ENCODE results near the gene HAUS3.
"Not testable (repeated sequence)": the region's sequence is repeated elsewhere in the genome, so short reads cannot be mapped to it uniquely, and the experiment has no call there.

Gene HAUS3

DNA sequence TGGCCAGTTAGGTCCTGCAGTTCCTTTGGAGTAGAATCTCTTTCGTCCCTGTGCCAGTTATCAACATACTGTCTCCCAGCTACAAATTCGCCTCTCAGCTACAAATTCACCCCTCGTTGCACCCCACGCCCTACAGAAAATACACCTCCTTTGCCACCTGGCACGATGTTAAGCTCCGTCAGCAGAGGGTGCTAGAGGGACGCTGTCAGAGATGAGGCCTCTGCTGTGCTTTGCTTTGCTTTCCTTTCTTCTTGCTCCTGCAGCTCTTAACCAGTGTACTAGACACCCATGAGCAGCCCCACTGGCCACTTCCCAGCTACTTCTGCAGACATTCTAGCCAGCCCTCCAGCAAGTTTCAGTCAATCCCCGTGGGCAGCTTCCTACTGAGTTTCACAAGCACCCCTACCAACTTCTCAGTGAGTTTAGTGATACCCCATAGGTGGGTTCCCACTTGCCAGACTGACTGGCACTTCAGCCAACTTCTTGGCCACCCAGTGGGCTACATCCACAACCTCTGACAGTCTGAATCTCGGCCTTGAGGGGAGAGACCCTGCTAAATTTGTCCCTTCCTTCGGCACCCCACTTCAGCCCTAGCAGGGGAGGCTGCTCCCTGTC is 21.8 kb downstream of the HAUS3 start:
- peak; percentile 86 for DNase-seq (ENCODE audit: low spot score)

DNA sequence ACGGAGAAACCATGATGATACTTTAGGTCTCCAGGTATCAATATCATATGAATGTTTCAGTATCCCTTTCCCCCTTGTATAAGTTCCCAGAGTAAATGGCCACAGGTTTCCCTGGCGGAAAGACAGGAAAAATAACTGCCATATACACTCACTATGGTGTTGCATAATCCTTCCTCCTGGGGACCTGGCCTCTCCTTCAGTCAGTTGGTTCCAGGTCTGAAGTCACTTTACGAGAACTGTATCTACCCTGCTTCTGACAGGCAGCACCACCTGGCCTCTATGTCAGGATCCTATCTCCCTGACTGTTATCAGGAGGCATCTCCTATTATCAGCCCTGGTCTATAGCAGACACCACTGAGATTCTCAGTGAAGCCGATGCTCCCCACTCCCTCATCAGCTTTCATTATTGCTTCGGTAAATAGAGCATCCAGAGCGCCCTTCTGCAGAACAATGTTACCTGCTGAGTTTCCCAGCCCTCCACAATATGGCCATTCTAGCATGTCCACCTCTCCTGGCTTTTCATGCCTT is 22.6 kb downstream of the HAUS3 start:
- DNase-seq (ENCODE audit: low spot score) = no peak

DNA sequence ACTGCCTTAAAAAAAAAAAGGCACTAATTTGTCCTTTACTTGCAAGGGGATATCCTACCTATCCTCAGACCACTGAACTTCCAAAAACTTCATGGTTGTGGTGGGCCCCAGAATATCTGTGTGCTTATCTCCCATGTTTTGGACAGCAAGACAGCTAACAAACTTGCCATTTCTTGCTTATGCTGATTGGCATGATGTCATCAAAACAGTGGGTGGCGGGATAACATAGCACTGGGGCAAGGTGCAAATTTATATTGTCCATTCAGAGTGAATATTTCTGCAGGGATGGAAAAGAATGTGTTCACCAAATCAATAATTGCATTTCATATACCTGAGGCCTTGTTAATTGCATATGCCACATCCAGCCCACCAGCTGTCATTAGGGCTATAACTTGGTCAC is 23.5 kb downstream of the HAUS3 start:
- no peak for DNase-seq (ENCODE audit: low spot score)

DNA sequence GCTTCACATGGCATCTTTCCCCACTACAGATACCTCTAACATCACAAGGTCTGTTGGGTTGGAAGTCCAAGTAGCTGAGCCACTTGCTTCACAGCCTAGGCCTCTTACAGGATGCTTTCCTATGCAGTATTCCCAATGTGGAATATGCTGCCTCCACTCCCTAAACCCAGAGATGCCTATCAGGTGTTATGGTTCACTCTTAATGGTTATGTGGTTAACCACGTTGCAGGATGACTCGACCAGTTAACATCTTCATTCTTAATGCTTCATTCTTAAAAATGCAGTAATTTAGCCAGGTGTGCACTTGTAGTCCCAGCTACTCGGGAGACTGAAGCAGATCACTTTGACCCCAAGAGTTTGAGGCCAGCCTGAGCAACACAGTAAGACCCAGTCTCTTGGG is 24.2 kb downstream of the HAUS3 start:
- no peak for DNase-seq (ENCODE audit: low spot score)

GRCh38 chr4:2212831-2213230 is 29.1 kb downstream of the HAUS3 start:
- no peak for DNase-seq (ENCODE audit: low spot score)

DNA sequence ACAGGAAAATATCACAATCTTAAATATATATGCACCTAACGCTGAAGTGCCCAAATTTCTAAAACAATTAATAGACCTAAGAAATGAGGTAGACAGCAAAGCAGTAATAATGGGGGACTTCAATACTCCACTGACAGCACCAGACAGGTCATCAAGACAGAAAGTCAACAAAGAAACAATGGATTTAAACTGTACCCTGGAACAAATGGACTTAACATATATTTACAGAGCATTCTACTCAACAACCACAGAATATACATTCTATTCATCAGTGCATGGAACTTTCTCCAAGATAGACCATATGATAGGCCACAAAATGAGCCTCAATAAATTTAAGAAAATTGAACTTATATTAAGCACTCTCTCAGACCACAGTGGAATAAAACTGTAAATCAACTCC is 39.1 kb downstream of the HAUS3 start:
- not testable (repeated sequence) for DNase-seq (ENCODE audit: low spot score)

DNA sequence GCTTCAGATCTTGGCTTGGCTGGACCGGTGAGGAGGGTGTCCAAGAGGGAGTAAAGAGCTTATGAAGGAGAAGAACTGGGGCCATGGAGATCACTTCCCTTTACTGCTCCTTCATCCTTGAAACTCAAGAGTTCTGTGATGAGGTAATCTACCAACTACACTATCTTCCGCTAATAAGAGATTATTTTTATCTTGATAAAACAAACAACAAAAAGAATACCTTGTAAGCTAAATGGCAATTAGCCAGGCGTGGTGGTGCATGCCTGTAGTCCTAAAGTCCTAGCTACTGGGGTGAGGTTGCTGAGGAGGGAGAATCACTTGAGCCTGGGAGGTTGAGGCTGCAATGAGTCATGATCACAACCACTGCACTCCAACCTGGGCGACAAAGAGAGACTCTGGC is 47.4 kb downstream of the HAUS3 start:
- no peak for DNase-seq (ENCODE audit: low spot score)

DNA sequence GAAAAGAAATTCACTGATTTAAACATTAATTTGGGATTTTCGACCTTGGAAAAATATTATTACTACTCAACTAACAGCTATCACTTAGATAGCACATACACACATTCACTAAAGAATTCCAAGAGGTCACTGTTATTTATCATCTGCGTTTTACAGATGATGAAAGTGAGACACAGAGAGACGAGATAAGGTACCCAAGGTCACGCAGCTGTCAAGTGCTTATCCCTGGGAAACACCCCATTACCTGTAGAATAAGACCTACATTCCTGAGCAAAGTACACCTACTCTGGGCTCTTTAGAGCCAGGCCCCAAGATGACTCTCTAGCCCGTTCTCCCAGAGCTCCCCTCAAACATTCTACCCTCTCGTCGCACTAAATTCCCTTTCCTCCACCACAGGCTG is 48.6 kb downstream of the HAUS3 start:
- DNase-seq (ENCODE audit: low spot score) = no peak

GRCh38 chr4:2186865-2187172 is 55.1 kb downstream of the HAUS3 start:
- no peak for DNase-seq (ENCODE audit: low spot score)

GRCh38 chr4:2186133-2186864 is 55.6 kb downstream of the HAUS3 start:
- DNase-seq (ENCODE audit: low spot score) = no peak

DNA sequence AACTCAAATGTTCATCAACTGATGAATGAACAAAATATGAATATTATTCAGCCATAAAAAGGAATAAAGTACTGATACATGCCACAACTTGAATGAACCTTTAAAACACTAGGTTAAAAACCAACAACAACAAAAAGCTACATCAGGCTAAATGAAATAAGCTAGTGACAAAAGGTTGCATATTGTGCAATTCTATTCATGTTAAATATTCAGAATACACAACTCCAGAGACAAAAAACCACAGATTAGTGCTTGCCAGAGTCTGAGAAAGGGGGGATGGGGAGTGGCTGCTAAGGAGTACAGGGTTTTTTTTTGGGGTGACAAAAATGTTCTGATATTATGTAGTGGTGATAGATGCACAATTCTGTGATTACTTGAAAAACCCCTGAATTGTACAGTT is 58.5 kb downstream of the HAUS3 start:
- no peak for DNase-seq (ENCODE audit: low spot score)

GRCh38 chr4:2182994-2183393 is 58.9 kb downstream of the HAUS3 start:
- DNase-seq (ENCODE audit: low spot score) = no peak

GRCh38 chr4:2180410-2180809 is 61.5 kb downstream of the HAUS3 start:
- no peak for DNase-seq (ENCODE audit: low spot score)

DNA sequence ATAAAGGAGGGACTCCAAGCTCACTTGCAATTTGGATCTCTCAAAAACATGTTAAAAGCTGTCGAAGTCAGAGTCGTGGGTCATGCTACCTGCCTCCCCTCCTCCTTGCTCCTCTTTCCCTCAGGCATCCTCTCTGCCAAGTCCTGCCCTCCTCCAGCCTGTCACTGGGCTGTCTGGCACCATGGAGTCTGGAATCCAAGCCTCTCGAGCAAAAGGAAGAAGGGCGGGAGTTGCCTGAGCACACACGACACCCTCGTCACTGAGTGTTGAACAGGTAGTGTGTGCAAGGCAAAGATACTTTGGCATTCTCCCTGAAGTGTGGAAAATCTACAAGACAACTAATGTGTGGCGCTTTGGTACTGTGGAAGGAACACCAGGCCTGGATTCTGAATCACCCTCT is 62.2 kb downstream of the HAUS3 start:
- DNase-seq (ENCODE audit: low spot score) = no peak

DNA sequence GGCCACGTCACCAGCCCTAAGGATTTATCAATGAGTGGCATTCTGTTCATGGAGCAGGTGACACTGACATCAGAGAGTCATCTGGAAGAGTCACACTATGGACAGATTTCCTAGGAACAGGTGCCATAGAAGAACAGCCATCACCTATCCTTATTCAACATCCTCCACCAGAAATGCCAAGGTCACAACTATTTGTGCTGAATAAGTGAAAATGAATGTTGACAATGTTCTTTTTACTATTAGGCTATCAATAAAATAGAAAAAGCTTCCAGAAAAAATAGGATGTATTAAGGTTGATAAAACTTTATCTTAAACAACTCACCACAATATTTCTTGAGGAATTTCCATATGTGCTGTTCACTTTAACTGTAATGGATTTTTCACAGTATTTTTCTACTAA is 62.9 kb downstream of the HAUS3 start:
- no peak for DNase-seq (ENCODE audit: low spot score)

All from AG20443 (cell line).